ENCODE measurements around the gene ZFYVE9.

GRCh38 chr1:52263153-52263910 is 121.4 kb downstream of the ZFYVE9 start:
- TF ChIP-seq CSDC2 (CRISPR knock-in tag; IDR thresholded peaks at IDR 0.05) (no peak), PATZ1 (CRISPR knock-in tag; IDR thresholded peaks at IDR 0.05; ENCODE audit: borderline replicate concordance) (no peak), OSR1 (CRISPR knock-in tag; IDR thresholded peaks at IDR 0.05) (no peak), ISL1 (CRISPR knock-in tag; IDR thresholded peaks at IDR 0.05) (no peak), ARNTL (CRISPR knock-in tag; IDR thresholded peaks at IDR 0.05; ENCODE audit: borderline replicate concordance, low read depth) (no peak), PPARA (CRISPR knock-in tag; IDR thresholded peaks at IDR 0.05; ENCODE audit: borderline replicate concordance) (no peak), CREB5 (CRISPR knock-in tag; IDR thresholded peaks at IDR 0.05; ENCODE audit: low read depth) (no peak)
